ENCODE data around the gene ADAMTS14.

The ADAMTS14 gene

GRCh38 chr10:70674560-70675495 is 2.5 kb downstream of the ADAMTS14 start:
- no peak for DNase-seq (ENCODE audit: low read depth in 2 of 2)

GRCh38 chr10:70675496-70676161 is 3.3 kb downstream of the ADAMTS14 start:
- no peak for DNase-seq (ENCODE audit: low read depth in 2 of 2)

- DNase-seq (ENCODE audit: low read depth in 2 of 2) = no peak
Observed at GRCh38 chr10:70676511-70676910, 4.2 kb downstream of the ADAMTS14 start.

GRCh38 chr10:70677016-70677415 is 4.7 kb downstream of the ADAMTS14 start:
- no peak for DNase-seq (ENCODE audit: low read depth in 2 of 2)

- no peak for DNase-seq (ENCODE audit: low read depth in 2 of 2)
Observed at GRCh38 chr10:70677620-70678249, 5.4 kb downstream of the ADAMTS14 start.

GRCh38 chr10:70678250-70678635 is 5.9 kb downstream of the ADAMTS14 start:
- no peak for DNase-seq (ENCODE audit: low read depth in 2 of 2)

GRCh38 chr10:70678757-70679489 is 6.6 kb downstream of the ADAMTS14 start:
- no peak for DNase-seq (ENCODE audit: low read depth in 2 of 2)

- DNase-seq (ENCODE audit: low read depth in 2 of 2) = no peak
Observed at GRCh38 chr10:70679498-70679897, 7.2 kb downstream of the ADAMTS14 start.

- DNase-seq (ENCODE audit: low read depth in 2 of 2) = no peak
Observed at GRCh38 chr10:70680899-70681730, 8.8 kb downstream of the ADAMTS14 start.

- DNase-seq (ENCODE audit: low read depth in 2 of 2) = no peak
Observed at GRCh38 chr10:70681731-70682005, 9.4 kb downstream of the ADAMTS14 start.

GRCh38 chr10:70682920-70683600 is 10.8 kb downstream of the ADAMTS14 start:
- no peak for DNase-seq (ENCODE audit: low read depth in 2 of 2)

GRCh38 chr10:70683601-70683934 is 11.3 kb downstream of the ADAMTS14 start:
- DNase-seq (ENCODE audit: low read depth in 2 of 2) = no peak

GRCh38 chr10:70683940-70684339 is 11.6 kb downstream of the ADAMTS14 start:
- DNase-seq (ENCODE audit: low read depth in 2 of 2) = no peak

- DNase-seq (ENCODE audit: low read depth in 2 of 2) = no peak
Observed at GRCh38 chr10:70684374-70684773, 12.1 kb downstream of the ADAMTS14 start.

GRCh38 chr10:70684839-70685454 is 12.6 kb downstream of the ADAMTS14 start:
- DNase-seq (ENCODE audit: low read depth in 2 of 2) = no peak

- no peak for DNase-seq (ENCODE audit: low read depth in 2 of 2)
Observed at GRCh38 chr10:70685455-70685911, 13.2 kb downstream of the ADAMTS14 start.

- no peak for DNase-seq (ENCODE audit: low read depth in 2 of 2)
Observed at GRCh38 chr10:70688828-70689227, 16.5 kb downstream of the ADAMTS14 start.

- DNase-seq (ENCODE audit: low read depth in 2 of 2) = no peak
Observed at GRCh38 chr10:70689661-70690060, 17.4 kb downstream of the ADAMTS14 start.

- DNase-seq (ENCODE audit: low read depth in 2 of 2) = no peak
Observed at GRCh38 chr10:70690589-70690988, 18.3 kb downstream of the ADAMTS14 start.

GRCh38 chr10:70691611-70692010 is 19.3 kb downstream of the ADAMTS14 start:
- no peak for DNase-seq (ENCODE audit: low read depth in 2 of 2)
